GM19467 (cell line): ENCODE data around the gene SCFD2.
"Not testable (repeated sequence)": the region's sequence is repeated elsewhere in the genome, so short reads cannot be mapped to it uniquely, and the experiment has no call there.

ENCODE experiments used
- ATAC-seq: cut with Tn5 transposase; IDR thresholded peaks from one replicate; pipeline ENCODE4 v1.9.1; 2021; ENCODE audit warnings: mild to moderate bottlenecking, moderate library complexity; ENCODE audit not compliant: unreplicated experiment

Gene SCFD2

GRCh38 chr4:53194727-53195126 is 171.1 kb downstream of the SCFD2 start:
- ATAC-seq: no peak

GRCh38 chr4:53193111-53193510 is 172.8 kb downstream of the SCFD2 start:
- ATAC-seq: no peak

GRCh38 chr4:53192496-53192895 is 173.4 kb downstream of the SCFD2 start:
- no peak for ATAC-seq

GRCh38 chr4:53191997-53192396 is 173.9 kb downstream of the SCFD2 start:
- ATAC-seq: no peak

- no peak for ATAC-seq
These were observed 176.8 kb downstream of the SCFD2 start for GRCh38 chr4:53189011-53189410.

- no peak for ATAC-seq
These were observed 179.0 kb downstream of the SCFD2 start for GRCh38 chr4:53186714-53187358.

GRCh38 chr4:53185869-53186585 is 179.8 kb downstream of the SCFD2 start:
- ATAC-seq: no peak

GRCh38 chr4:53183754-53184153 is 182.1 kb downstream of the SCFD2 start:
- ATAC-seq: no peak

- not testable (repeated sequence) for ATAC-seq
These were observed 188.1 kb downstream of the SCFD2 start for GRCh38 chr4:53177751-53178150.

GRCh38 chr4:53175640-53176039 is 190.2 kb downstream of the SCFD2 start:
- no peak for ATAC-seq

- no peak for ATAC-seq
These were observed 191.0 kb downstream of the SCFD2 start for GRCh38 chr4:53174823-53175222.

GRCh38 chr4:53173576-53173975 is 192.3 kb downstream of the SCFD2 start:
- no peak for ATAC-seq

- no peak for ATAC-seq
These were observed 194.1 kb downstream of the SCFD2 start for GRCh38 chr4:53171797-53172196.

GRCh38 chr4:53169695-53170617 is 195.9 kb downstream of the SCFD2 start:
- no peak for ATAC-seq

GRCh38 chr4:53168228-53168627 is 197.6 kb downstream of the SCFD2 start:
- no peak for ATAC-seq

GRCh38 chr4:53162969-53163368 is 202.9 kb downstream of the SCFD2 start:
- ATAC-seq: no peak

GRCh38 chr4:53161787-53162433 is 204.0 kb downstream of the SCFD2 start:
- ATAC-seq: no peak

GRCh38 chr4:53161051-53161786 is 204.6 kb downstream of the SCFD2 start:
- no peak for ATAC-seq

- no peak for ATAC-seq
These were observed 209.0 kb downstream of the SCFD2 start for GRCh38 chr4:53156896-53157295.

GRCh38 chr4:53152467-53152866 is 213.4 kb downstream of the SCFD2 start:
- ATAC-seq: no peak

GRCh38 chr4:53151489-53151788 is 214.4 kb downstream of the SCFD2 start:
- ATAC-seq: no peak
